GM12878 (cell line): ENCODE results near the gene PPP2R2B. TPM values are rescaled to one million over a fixed set of nuclear protein-coding genes. Genes with fewer than 3 reads are reported as not detected.

Experiments used
- ATAC-seq: fragments of 200-7000 bp; cut with Tn5 transposase; 3 replicates; pipeline ENCODE4 v1.9.1; 2020; ENCODE audit warnings: mild to moderate bottlenecking, moderate library complexity
- BruUV-seq: library from RNA; stranded (reverse); fragments of 400-500 nt; replicated peaks from 2 replicates; lab custom pipeline; 2021; lab: Mats Ljungman, UMichigan
- CTCF ChIA-PET: fragments of 300-600 bp; sonication (Branson Sonifier 250); formaldehyde crosslinking; extraction: SDS; loops from one replicate; lab custom pipeline; 2021; ENCODE audit warnings: inconsistent platforms; lab: Yijun Ruan, JAX
- POLR2A ChIA-PET: fragments of 350-600 bp; formaldehyde crosslinking; extraction: SDS; loops from one replicate; lab custom pipeline; 2021; ENCODE audit warnings: inconsistent platforms; lab: Charles Lee
- RAD21 ChIA-PET: fragments of 300-600 bp; sonication (Branson Sonifier 250); formaldehyde crosslinking; loops from one replicate; lab custom pipeline; 2023; ENCODE audit warnings: antibody characterized with exemption; ENCODE audit not compliant: unreplicated experiment; lab: Charles Lee
- SMC1A ChIA-PET: fragments of 300-600 bp; sonication (Branson Sonifier 250); formaldehyde crosslinking; loops from one replicate; lab custom pipeline; 2023; ENCODE audit not compliant: unreplicated experiment, uncharacterized antibody; lab: Charles Lee
- DNase-seq: peaks from one replicate; pipeline ENCODE4 v3.0.0-alpha.2; 2011; ENCODE audit warnings: low read depth, low spot score
- FAIRE-seq: peaks from 3 replicates; lab custom pipeline; 2011; peaks lifted over from hg19 to GRCh38; lab: Jason Lieb, UNC
- H2AFZ ChIP-seq: 2 replicates; pipeline ENCODE4 v1.6.0; 2011; ENCODE audit warnings: low read depth, low read length, control low read depth; ENCODE audit not compliant: control insufficient read depth
- H3K27ac ChIP-seq: 2 replicates; pipeline ENCODE4 v1.5.1; 2011; ENCODE audit warnings: control low read depth; ENCODE audit not compliant: control insufficient read depth, insufficient read depth
- H3K27me3 ChIP-seq, 2 experiments: replicated peaks in 1 of 2; 2 replicates each; pipeline versions ENCODE4 v1.6.0 to v1.6.1; 2011; ENCODE audit warnings: low read length in 1 of 2; ENCODE audit not compliant: control insufficient read depth in 2 of 2, insufficient read depth in 2 of 2
- H3K36me3 ChIP-seq, 2 experiments: 2 replicates each; pipeline ENCODE4 v1.5.1; 2011; ENCODE audit warnings: low read length in 1 of 2; ENCODE audit not compliant: control insufficient read depth in 2 of 2, insufficient read depth in 2 of 2
- H3K4me1 ChIP-seq: 2 replicates; pipeline ENCODE4 v1.6.1; 2011; ENCODE audit warnings: mild to moderate bottlenecking, low read length, moderate library complexity, mixed read lengths; ENCODE audit not compliant: control insufficient read depth, insufficient read depth
- H3K4me2 ChIP-seq: 2 replicates; pipeline ENCODE4 v1.6.0; 2011; ENCODE audit warnings: control low read depth; ENCODE audit not compliant: control insufficient read depth, insufficient read depth
- H3K4me3 ChIP-seq: fragments of 200-600 bp; sonication (generic); 2 replicates; pipeline ENCODE4 v1.5.1; 2016
- H3K79me2 ChIP-seq: 2 replicates; pipeline ENCODE4 v1.6.0; 2011; ENCODE audit warnings: low read length; ENCODE audit not compliant: control insufficient read depth, insufficient read depth
- H3K9ac ChIP-seq: 2 replicates; pipeline ENCODE4 v1.8.0; 2011; ENCODE audit warnings: low read length, control low read depth, mixed read lengths; ENCODE audit not compliant: control insufficient read depth, insufficient read depth
- H3K9me3 ChIP-seq: replicated peaks from 3 replicates; pipeline ENCODE4 v1.5.1; 2011; ENCODE audit warnings: mild to moderate bottlenecking, low read length; ENCODE audit not compliant: control insufficient read depth, insufficient read depth
- H4K20me1 ChIP-seq: 2 replicates; pipeline ENCODE4 v1.6.0; 2011; ENCODE audit not compliant: control insufficient read depth, insufficient read depth
- BHLHE40 ChIP-seq, 2 experiments: fragments of 450-650 bp in 1 of 2; IDR thresholded peaks; 2 replicates each; pipeline ENCODE4 v1.6.1; 2011 to 2017; ENCODE audit warnings: low read depth in 2 of 2, borderline replicate concordance in 1 of 2, improper control_type of control experiment in 1 of 2, low read length in 1 of 2, mild to moderate bottlenecking in 1 of 2
- CEBPB ChIP-seq, 2 experiments: fragments of 150-350 bp in 1 of 2; IDR thresholded peaks; 2 replicates each; pipeline ENCODE4 v1.6.1; 2012 to 2014; ENCODE audit warnings: low read depth in 2 of 2, low read length in 2 of 2, borderline replicate concordance in 1 of 2, inconsistent platforms in 1 of 2
- CHD2 ChIP-seq: IDR thresholded peaks from 2 replicates; pipeline ENCODE4 v1.6.1; 2011; ENCODE audit warnings: low read depth, low read length, improper control_type of control experiment, borderline replicate concordance
- ELK1 ChIP-seq: IDR thresholded peaks from 2 replicates; pipeline ENCODE4 v1.6.1; 2012; ENCODE audit warnings: low read depth, low read length, improper control_type of control experiment
- HCFC1 ChIP-seq: fragments of 150-350 bp; IDR thresholded peaks from 2 replicates; pipeline ENCODE4 v1.6.1; 2014; ENCODE audit warnings: low read length
- HDGF ChIP-seq: fragments of 450-650 bp; IDR thresholded peaks from 2 replicates; pipeline ENCODE4 v1.6.1; 2016; ENCODE audit warnings: antibody characterized with exemption
- IKZF1 ChIP-seq: fragments of 450-650 bp; conservative IDR thresholded peaks from 2 replicates; pipeline ENCODE4 v1.6.1; 2017; ENCODE audit warnings: antibody characterized with exemption, mild to moderate bottlenecking
- JUND ChIP-seq: IDR thresholded peaks from 2 replicates; pipeline ENCODE4 v1.6.1; 2012; ENCODE audit warnings: low read depth, mild to moderate bottlenecking, low read length, improper control_type of control experiment, moderate library complexity
- NR2C2 ChIP-seq: IDR thresholded peaks from 2 replicates; pipeline ENCODE4 v1.6.1; 2011; ENCODE audit warnings: borderline replicate concordance, low read depth; ENCODE audit not compliant: control insufficient read depth, insufficient read length
- POLR2AphosphoS5 ChIP-seq: IDR thresholded peaks from 2 replicates; pipeline ENCODE4 v1.6.1; 2011; ENCODE audit warnings: mild to moderate bottlenecking, low read length, inconsistent platforms
- RBBP5 ChIP-seq: fragments of 200-600 bp; sonication (generic); conservative IDR thresholded peaks from 2 replicates; pipeline ENCODE4 v1.6.1; 2016
- SUZ12 ChIP-seq: fragments of 200-600 bp; sonication (generic); IDR thresholded peaks from one replicate; pipeline ENCODE4 v1.6.1; 2018; ENCODE audit warnings: antibody characterized with exemption, mild to moderate bottlenecking; ENCODE audit not compliant: unreplicated experiment
- ZSCAN29 ChIP-seq: fragments of 450-650 bp; IDR thresholded peaks from 2 replicates; pipeline ENCODE4 v1.6.1; 2017; ENCODE audit warnings: mild to moderate bottlenecking, moderate library complexity
- WGBS: methylation state at CpG from one replicate; pipeline ENCODE4 v1.1.6; 2016; ENCODE audit warnings: low lambda C conversion rate; ENCODE audit not compliant: insufficient replicate concordance, insufficient coverage; ENCODE audit errors: missing lambda C conversion rate; 5-methylcytosine and 5-hydroxymethylcytosine counted together
- in situ Hi-C: fragments of 300-500 bp; cut with MboI; formaldehyde crosslinking; loops from 9 replicates; pipeline ENCODE4 v1.14.3; 2018; ENCODE audit warnings: mixed read lengths
- intact Hi-C: fragments of 100-400 bp; cut with micrococcal nuclease; formaldehyde crosslinking; loops from one replicate; pipeline ENCODE4 v1.14.2; 2022; ENCODE audit not compliant: unreplicated experiment
- polyA plus RNA-seq, 11 experiments: library from polyadenylated mRNA; depleted of rRNA in 4 of 11; unstranded in 6 of 11; stranded (reverse) in 5 of 11; fragments of >200 nt; fragmentation: Nextera tagmentation in 4 of 11; fragmentation: Illumina TruSeq in 1 of 11; extraction: Ambion mirVana in 4 of 11; extraction: Trizol in 1 of 11; gene quantifications; 1 replicate in 1 of 11; 2 replicates in 10 of 11; pipeline versions ENCODE4 v1.2.1 to v1.2.3, GENCODE V29; 2011 to 2016; ENCODE audit warnings: inconsistent platforms in 2 of 11, missing spikeins in 2 of 11, low read depth in 1 of 11
- total RNA-seq, 4 experiments: library from RNA; depleted of rRNA in 3 of 4; stranded (reverse); fragments of >200 nt in 3 of 4; fragmentation: Illumina TruSeq in 1 of 4; extraction: Trizol in 1 of 4; gene quantifications; 2 replicates each; pipeline versions ENCODE4 v1.2.1 to v1.2.3, GENCODE V29; 2013 to 2021

The PPP2R2B gene
- total and polyA plus RNA-seq, 10 of the 15 experiments (the other 5 are each of a cell fraction or from before 2014, with no cell fraction given) = not detected

GRCh38 chr5:146796911-146797310, 81.6 kb downstream of the PPP2R2B start:
- CTCF ChIA-PET = interaction anchor here (0.6 to 1.0 kb wide), 3 partner anchors 12 to 264 kb away, joined by 3 to 4 read pairs (median 3); no protein-coding TSS in a partner anchor
- H3K4me1 ChIP-seq = no peaks in the 10 kb centered on the region
- ATAC-seq = no peak
- SMC1A ChIA-PET = interaction anchor here (0.6 kb wide), 1 partner anchor 1515 kb away, joined by 3 read pairs; no protein-coding TSS in a partner anchor
- no peak for TF ChIP-seq NR2C2
- TF ChIP-seq BHLHE40 (IDR thresholded peaks at IDR 0.05; ENCODE audit: borderline replicate concordance in 1 of 2, low read depth in 2 of 2, low read length in 1 of 2) = no peak
- TF ChIP-seq HCFC1 = no peak
- TF ChIP-seq JUND = no peak
- TF ChIP-seq SUZ12 = no peak
- no peak for TF ChIP-seq CHD2
- no peak for TF ChIP-seq POLR2AphosphoS5
- TF ChIP-seq ZSCAN29 = no peak
- TF ChIP-seq HDGF = no peak
- TF ChIP-seq ELK1 = no peak
- no peak for TF ChIP-seq IKZF1
- no peak for TF ChIP-seq RBBP5
- TF ChIP-seq CEBPB (IDR thresholded peaks at IDR 0.05; ENCODE audit: borderline replicate concordance in 1 of 2, low read depth in 2 of 2, low read length in 2 of 2) = no peak
- no peak overlapping the region for H3K9ac ChIP-seq
- RAD21 ChIA-PET = no interaction called here
- no peak overlapping the region for H3K4me3 ChIP-seq
- no peak for FAIRE-seq
- no peaks in the 10 kb centered on the region for H3K36me3 ChIP-seq
- no peaks in the 10 kb centered on the region for H3K9me3 ChIP-seq
- no peak overlapping the region for H3K4me2 ChIP-seq
- BruUV-seq = no TSS peak
- H4K20me1 ChIP-seq = no peaks in the 10 kb centered on the region
- no peaks in the 10 kb centered on the region for H3K79me2 ChIP-seq
- H3K27ac ChIP-seq = no peak overlapping the region
- WGBS = 8% methylated on average over 1 of the region's 1 CpG
- no peaks in the 10 kb centered on the region for H3K27me3 ChIP-seq
- intact Hi-C loops (no loop called here), in situ Hi-C loops (no loop called here)
- no peak for DNase-seq
- H2AFZ ChIP-seq = no peak overlapping the region
- POLR2A ChIA-PET = no interaction called here
